WERI-Rb-1 (cell line): ENCODE data around the gene SGIP1.
A peak's percentile ranks its signal among the peaks of the same experiment; 100 is the strongest.

Source experiments
- DNase-seq: peaks from one replicate; pipeline ENCODE4 v3.0.0-alpha.2; 2020
- H3K27ac ChIP-seq: fragments of 250-450 bp; sonication (Bioruptor Pico); 2 replicates; pipeline ENCODE4 v1.5.1; 2020; ENCODE audit warnings: mild to moderate bottlenecking, moderate library complexity
- H3K27me3 ChIP-seq: fragments of 250-450 bp; sonication (Bioruptor Pico); 2 replicates; pipeline ENCODE4 v1.5.1; 2021; ENCODE audit warnings: mild to moderate bottlenecking, low read depth, moderate library complexity; ENCODE audit not compliant: insufficient read depth, severe bottlenecking
- H3K36me3 ChIP-seq: fragments of 250-450 bp; sonication (Bioruptor Pico); 2 replicates; pipeline ENCODE4 v1.5.1; 2020; ENCODE audit warnings: mild to moderate bottlenecking, moderate library complexity
- H3K4me3 ChIP-seq: 2 replicates; pipeline ENCODE4 v1.5.1; 2011; ENCODE audit warnings: low read depth, mild to moderate bottlenecking, control low read depth, low read length
- H3K9me3 ChIP-seq: fragments of 250-450 bp; sonication (Bioruptor Pico); 2 replicates; pipeline ENCODE4 v1.5.1; 2021; ENCODE audit warnings: mild to moderate bottlenecking, moderate library complexity; ENCODE audit not compliant: severe bottlenecking
- TF ChIP-seq, protein P1 (sequence below): IDR thresholded peaks from 2 replicates; pipeline ENCODE4 v1.5.1; 2011; ENCODE audit warnings: low read depth, mild to moderate bottlenecking, control low read depth, inconsistent platforms, low read length

Gene SGIP1

GRCh38 chr1:66626261-66626660 lies 92.3 kb downstream of the SGIP1 start:
- Histone ChIP-seq H3K27me3 (no peaks in the 10 kb centered on the region), H3K27ac (no peak overlapping the region), H3K4me3 (no peak overlapping the region), H3K36me3 (peaks cover 2% of the 10 kb centered on the region; the same call in 1 of the 2 replicates), H3K9me3 (no peaks in the 10 kb centered on the region)
- DNase-seq: no peak
- TF ChIP-seq, protein P1, sequence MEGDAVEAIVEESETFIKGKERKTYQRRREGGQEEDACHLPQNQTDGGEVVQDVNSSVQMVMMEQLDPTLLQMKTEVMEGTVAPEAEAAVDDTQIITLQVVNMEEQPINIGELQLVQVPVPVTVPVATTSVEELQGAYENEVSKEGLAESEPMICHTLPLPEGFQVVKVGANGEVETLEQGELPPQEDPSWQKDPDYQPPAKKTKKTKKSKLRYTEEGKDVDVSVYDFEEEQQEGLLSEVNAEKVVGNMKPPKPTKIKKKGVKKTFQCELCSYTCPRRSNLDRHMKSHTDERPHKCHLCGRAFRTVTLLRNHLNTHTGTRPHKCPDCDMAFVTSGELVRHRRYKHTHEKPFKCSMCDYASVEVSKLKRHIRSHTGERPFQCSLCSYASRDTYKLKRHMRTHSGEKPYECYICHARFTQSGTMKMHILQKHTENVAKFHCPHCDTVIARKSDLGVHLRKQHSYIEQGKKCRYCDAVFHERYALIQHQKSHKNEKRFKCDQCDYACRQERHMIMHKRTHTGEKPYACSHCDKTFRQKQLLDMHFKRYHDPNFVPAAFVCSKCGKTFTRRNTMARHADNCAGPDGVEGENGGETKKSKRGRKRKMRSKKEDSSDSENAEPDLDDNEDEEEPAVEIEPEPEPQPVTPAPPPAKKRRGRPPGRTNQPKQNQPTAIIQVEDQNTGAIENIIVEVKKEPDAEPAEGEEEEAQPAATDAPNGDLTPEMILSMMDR: no peak

GRCh38 chr1:66628926-66629325 lies 95.0 kb downstream of the SGIP1 start:
- no peak overlapping the region for H3K4me3 ChIP-seq
- TF ChIP-seq, protein P1: no peak
- H3K36me3 ChIP-seq: peaks cover 2% of the 10 kb centered on the region; the same call in 1 of the 2 replicates
- H3K27ac ChIP-seq: no peak overlapping the region
- peaks cover 2% of the 10 kb centered on the region for H3K9me3 ChIP-seq
- H3K27me3 ChIP-seq: no peaks in the 10 kb centered on the region
- no peak for DNase-seq

DNA sequence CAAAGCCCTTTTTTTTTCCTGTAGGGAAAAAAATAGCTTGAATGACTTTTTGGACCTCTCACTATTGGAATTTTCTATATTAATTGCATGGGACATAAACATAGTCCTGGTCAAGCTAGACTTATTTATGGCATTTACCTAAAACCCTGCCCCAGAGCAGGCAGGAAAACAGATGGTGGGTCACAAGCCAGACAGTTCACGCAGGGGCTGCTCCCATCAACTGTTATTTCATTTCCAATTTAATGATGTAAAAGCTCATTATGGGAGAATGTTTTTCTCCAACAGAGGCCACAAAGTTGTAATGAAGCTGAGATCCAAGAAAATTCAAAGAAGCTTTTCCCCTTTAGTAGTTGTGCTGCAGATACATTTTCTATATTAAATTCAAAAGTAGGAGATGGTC lies 99.2 kb downstream of the SGIP1 start:
- TF ChIP-seq, protein P1: no peak
- peak overlapping the region; percentile 76 for H3K27ac ChIP-seq
- H3K4me3 ChIP-seq: peak overlapping the region; percentile 21
- peak; percentile 50 for DNase-seq
- H3K36me3 ChIP-seq: no peaks in the 10 kb centered on the region
- H3K9me3 ChIP-seq: peaks cover 2% of the 10 kb centered on the region
- H3K27me3 ChIP-seq: no peaks in the 10 kb centered on the region

- no peaks in the 10 kb centered on the region for H3K36me3 ChIP-seq
- DNase-seq: no peak
- no peak overlapping the region for H3K4me3 ChIP-seq
- H3K27me3 ChIP-seq: no peaks in the 10 kb centered on the region
- TF ChIP-seq, protein P1: no peak
- no peaks in the 10 kb centered on the region for H3K9me3 ChIP-seq
- no peak overlapping the region for H3K27ac ChIP-seq
These were observed 103.2 kb downstream of the SGIP1 start for GRCh38 chr1:66637146-66637545.

- no peaks in the 10 kb centered on the region for H3K27me3 ChIP-seq
These were observed 108.0 kb downstream of the SGIP1 start for GRCh38 chr1:66641891-66642473.

More at GRCh38 chr1:66641891-66642473, 108.0 kb downstream of the SGIP1 start:
- Histone ChIP-seq H3K9me3 (no peaks in the 10 kb centered on the region), H3K27ac (no peak overlapping the region), H3K4me3 (no peak overlapping the region), H3K36me3 (no peaks in the 10 kb centered on the region; the same call in 1 of the 2 replicates)
- DNase-seq: no peak
- TF ChIP-seq, protein P1: no peak
